ENCODE measurements around the gene EP300.
"Not testable (repeated sequence)": the region's sequence is repeated elsewhere in the genome, so short reads cannot be mapped to it uniquely, and the experiment has no call there.

Gene EP300

DNA sequence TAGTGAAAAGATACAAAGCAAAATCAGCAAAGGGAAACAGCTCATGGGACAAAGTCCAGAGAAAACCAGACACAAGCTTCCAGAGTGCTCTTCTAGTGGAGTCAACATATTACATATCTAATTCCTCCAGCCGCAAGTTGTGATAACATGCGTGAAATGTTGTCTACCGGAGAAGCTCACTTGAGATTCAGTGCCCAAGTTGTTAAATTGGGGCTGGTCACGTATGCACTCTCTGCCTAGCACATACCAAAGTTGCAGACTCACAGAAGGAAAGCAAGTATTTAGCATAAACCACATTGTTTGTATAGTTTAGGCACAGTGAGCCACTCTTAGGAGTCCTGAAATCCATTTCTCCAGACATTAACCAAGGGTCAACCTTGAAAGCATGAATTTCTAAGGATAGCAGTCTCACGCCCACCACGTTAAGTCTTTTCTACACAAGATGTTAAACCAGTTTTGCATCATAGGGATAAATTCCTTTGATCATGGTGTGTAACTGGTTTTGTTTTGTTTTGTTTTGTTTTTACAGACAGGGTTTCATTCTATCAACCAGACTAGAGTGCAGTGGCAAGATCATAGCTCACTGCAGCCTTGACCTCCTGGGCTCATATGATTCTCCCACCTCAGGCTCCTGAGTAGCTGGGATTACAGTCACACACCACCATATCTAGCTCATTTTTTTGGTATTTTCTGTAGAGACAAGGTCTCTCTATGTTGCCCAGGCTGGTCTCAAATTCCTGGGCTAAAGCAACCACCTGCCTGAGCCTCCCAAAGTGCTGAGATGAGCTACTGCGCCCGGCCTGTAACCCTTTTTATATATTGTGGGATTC, 39.5 kb upstream of the EP300 start:
- H3K4me3 ChIP-seq (ENCODE audit: low read length) = no peak overlapping the region
- DNase-seq (ENCODE audit: low read depth) = peak; percentile 55
- TF ChIP-seq, protein P1, sequence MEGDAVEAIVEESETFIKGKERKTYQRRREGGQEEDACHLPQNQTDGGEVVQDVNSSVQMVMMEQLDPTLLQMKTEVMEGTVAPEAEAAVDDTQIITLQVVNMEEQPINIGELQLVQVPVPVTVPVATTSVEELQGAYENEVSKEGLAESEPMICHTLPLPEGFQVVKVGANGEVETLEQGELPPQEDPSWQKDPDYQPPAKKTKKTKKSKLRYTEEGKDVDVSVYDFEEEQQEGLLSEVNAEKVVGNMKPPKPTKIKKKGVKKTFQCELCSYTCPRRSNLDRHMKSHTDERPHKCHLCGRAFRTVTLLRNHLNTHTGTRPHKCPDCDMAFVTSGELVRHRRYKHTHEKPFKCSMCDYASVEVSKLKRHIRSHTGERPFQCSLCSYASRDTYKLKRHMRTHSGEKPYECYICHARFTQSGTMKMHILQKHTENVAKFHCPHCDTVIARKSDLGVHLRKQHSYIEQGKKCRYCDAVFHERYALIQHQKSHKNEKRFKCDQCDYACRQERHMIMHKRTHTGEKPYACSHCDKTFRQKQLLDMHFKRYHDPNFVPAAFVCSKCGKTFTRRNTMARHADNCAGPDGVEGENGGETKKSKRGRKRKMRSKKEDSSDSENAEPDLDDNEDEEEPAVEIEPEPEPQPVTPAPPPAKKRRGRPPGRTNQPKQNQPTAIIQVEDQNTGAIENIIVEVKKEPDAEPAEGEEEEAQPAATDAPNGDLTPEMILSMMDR (IDR thresholded peaks at IDR 0.05; ENCODE audit: insufficient read depth, low read depth, low read length, missing control alignments) = no peak

DNA sequence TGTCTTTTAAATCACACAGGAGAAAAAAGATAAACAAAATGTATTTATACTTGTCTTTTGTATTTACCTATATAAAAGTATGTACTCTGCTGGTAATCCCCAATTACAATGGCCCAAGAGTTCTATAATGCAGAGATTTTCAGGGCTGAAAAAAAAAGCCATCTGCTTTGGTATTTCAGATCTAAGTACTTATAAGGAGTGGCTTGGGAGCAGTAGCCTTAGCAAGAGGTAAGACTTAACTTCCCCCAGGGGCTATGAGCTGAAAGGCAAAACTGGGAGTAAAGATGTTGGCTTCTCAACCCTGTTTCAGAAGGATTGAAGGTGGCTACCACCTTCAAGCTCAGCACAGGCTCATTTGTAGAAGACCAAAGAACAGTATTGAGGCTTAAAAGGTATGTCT, 35.3 kb upstream of the EP300 start:
- TF ChIP-seq, protein P1 (IDR thresholded peaks at IDR 0.05; ENCODE audit: insufficient read depth, low read depth, low read length, missing control alignments) = no peak
- DNase-seq (ENCODE audit: low read depth) = no peak
- H3K4me3 ChIP-seq (ENCODE audit: low read length) = no peak overlapping the region

DNA sequence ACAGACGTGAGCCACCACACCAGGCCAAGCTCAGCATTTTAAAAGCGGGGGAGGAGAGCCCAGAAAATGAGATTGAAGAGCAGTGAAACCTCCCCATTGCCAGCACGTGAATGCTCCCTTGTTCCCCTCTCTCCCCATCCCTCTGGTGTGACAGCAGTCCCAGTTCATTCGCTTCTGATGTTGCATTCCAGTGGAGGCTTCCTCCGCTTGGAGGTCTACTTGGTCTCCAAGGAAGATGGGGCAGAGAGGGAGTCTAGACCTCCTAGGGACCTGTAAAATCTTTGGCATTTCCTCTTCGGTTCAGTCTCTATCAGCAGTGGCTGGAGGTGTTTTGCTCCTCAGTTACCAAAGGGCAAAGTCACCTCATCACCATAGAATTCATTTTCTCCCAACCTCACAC, 30.2 kb upstream of the EP300 start:
- TF ChIP-seq, protein P1 (IDR thresholded peaks at IDR 0.05; ENCODE audit: insufficient read depth, low read depth, low read length, missing control alignments) = no peak
- no peak for DNase-seq (ENCODE audit: low read depth)
- H3K4me3 ChIP-seq (ENCODE audit: low read length) = no peak overlapping the region

DNA sequence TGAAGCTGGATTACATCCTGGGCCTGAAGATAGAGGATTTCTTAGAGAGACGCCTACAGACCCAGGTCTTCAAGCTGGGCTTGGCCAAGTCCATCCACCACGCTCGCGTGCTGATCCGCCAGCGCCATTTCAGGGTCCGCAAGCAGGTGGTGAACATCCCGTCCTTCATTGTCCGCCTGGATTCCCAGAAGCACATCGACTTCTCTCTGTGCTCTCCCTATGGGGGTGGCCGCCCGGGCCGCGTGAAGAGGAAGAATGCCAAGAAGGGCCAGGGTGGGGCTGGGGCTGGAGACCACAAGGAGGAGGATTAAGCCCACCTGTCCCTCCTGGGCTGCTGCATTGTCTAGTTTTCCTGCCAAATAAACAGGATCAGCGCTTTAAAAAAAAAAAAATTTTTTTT, 28.1 kb upstream of the EP300 start:
- DNase-seq (ENCODE audit: low read depth); H3K4me3 ChIP-seq (ENCODE audit: low read length): not testable (repeated sequence)

DNA sequence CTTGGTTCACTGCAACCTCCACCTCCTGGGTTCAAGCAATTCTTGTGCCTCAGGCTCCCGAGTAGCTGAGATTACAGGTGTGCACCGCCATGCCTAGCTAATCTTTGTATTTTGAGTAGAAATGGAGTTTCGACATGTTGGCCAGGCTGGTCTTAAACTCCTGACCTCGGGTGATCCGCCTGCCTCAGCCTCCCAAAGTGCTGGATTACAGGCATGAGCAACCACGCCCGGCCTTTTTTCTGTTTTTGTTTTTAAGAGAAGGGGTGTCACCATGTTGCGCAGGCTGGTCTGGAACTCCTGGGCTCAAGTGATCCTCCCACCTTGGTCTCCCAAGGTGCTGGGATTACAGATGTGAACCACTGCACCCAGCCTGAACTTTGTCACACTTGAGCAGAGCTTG, 26.1 kb upstream of the EP300 start:
- not testable (repeated sequence) for DNase-seq (ENCODE audit: low read depth); H3K4me3 ChIP-seq (ENCODE audit: low read length)

DNA sequence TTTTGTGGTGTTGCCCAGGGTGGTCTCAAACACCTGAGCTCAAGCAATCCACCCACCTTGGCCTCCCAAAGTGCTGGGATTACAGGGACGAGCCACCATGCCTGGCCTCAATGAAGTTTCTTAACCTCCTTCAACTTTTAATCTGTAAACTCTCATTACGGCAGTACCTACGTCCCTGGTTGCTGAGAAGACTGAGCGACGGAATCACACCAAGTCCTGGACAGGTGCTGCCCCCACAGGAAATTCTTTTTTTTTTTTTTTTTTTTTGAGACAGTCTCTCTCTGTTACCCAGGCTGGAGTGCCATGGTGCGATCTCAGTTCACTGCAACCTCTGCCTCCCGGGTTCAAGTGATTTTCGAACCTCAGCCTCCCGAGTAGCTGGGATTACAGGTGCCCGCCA, 24.4 kb upstream of the EP300 start:
- not testable (repeated sequence) for H3K4me3 ChIP-seq (ENCODE audit: low read length); DNase-seq (ENCODE audit: low read depth)

DNA sequence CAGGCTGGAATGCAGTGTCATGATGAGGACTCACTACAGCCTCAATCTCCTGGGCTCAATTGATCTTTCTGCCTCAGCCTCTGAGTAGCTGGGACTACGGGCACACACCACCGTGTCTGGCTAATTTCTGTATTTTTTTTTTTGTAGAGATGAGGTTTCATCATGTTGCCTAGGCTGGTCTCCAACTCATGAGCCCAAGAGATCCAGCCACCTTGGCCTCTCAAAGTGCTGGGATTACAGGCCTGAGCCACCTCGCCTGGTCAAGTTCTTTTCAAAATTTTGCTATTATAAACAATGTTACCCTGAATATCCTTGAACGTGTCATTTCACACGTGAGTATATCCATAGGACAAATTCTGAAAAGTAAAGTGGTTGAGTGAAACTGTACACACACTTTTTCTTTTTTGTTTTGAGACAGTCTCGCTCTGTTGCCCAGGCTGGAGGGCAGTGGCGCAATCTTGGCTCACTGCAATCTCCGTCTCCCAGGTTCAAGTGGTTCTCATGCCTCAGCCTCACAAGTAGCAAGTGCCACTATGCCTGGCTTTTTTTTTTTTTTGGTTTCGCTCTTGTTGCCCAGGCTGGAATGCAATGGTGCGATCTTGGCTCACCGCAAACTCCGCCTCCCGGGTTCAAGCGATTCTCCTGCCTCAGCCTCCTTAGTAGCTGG, 21.6 kb upstream of the EP300 start:
- H3K4me3 ChIP-seq (ENCODE audit: low read length) = no peak overlapping the region
- no peak for DNase-seq (ENCODE audit: low read depth)
- TF ChIP-seq, protein P1 (IDR thresholded peaks at IDR 0.05; ENCODE audit: insufficient read depth, low read depth, low read length, missing control alignments) = no peak

DNA sequence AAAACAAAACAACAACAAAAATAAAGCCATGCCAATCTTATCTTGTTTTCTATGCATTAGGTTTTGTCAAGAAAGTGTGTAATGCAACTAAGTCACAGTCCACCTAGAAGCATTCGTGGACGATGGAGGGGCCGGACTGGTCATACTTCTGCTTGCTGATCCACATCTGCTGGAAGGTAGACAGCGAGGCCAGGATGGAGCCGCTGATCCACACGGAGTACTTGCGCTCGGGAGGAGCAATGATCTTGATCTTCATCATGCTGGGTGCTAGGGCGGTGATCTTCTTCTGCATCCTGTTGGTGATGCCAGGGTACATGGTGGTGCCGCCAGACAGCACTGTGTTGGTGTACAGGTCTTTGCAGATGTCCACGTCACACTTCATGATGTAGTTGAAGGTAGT, 18.3 kb upstream of the EP300 start:
- TF ChIP-seq, protein P1 (IDR thresholded peaks at IDR 0.05; ENCODE audit: insufficient read depth, low read depth, low read length, missing control alignments) = no peak
- DNase-seq (ENCODE audit: low read depth) = no peak
- H3K4me3 ChIP-seq (ENCODE audit: low read length) = no peak overlapping the region
